ENCODE results near the gene IGIP.

The IGIP gene

GRCh38 chr5:140162275-140162674 lies 36.5 kb downstream of the IGIP start:
- no peak overlapping the region for H3K4me3 ChIP-seq (ENCODE audit: low read depth, low read length)
- TF ChIP-seq CTCF (IDR thresholded peaks at IDR 0.05; ENCODE audit: borderline replicate concordance, insufficient read depth, low read depth, low read length): no peak

- TF ChIP-seq CTCF (IDR thresholded peaks at IDR 0.05; ENCODE audit: borderline replicate concordance, insufficient read depth, low read depth, low read length): no peak
- H3K4me3 ChIP-seq (ENCODE audit: low read depth, low read length): no peak overlapping the region
These were observed 37.0 kb downstream of the IGIP start for GRCh38 chr5:140162781-140163180.

GRCh38 chr5:140165101-140165922 lies 39.6 kb downstream of the IGIP start:
- H3K4me3 ChIP-seq (ENCODE audit: low read depth, low read length): no peak overlapping the region
- TF ChIP-seq CTCF (IDR thresholded peaks at IDR 0.05; ENCODE audit: borderline replicate concordance, insufficient read depth, low read depth, low read length): no peak

GRCh38 chr5:140165923-140166270 lies 40.2 kb downstream of the IGIP start:
- no peak for TF ChIP-seq CTCF (IDR thresholded peaks at IDR 0.05; ENCODE audit: borderline replicate concordance, insufficient read depth, low read depth, low read length)
- no peak overlapping the region for H3K4me3 ChIP-seq (ENCODE audit: low read depth, low read length)

GRCh38 chr5:140166911-140167310 lies 41.2 kb downstream of the IGIP start:
- TF ChIP-seq CTCF (IDR thresholded peaks at IDR 0.05; ENCODE audit: borderline replicate concordance, insufficient read depth, low read depth, low read length): no peak

GRCh38 chr5:140168371-140168770 lies 42.6 kb downstream of the IGIP start:
- no peak for TF ChIP-seq CTCF (IDR thresholded peaks at IDR 0.05; ENCODE audit: borderline replicate concordance, insufficient read depth, low read depth, low read length)
- H3K4me3 ChIP-seq (ENCODE audit: low read depth, low read length): no peak overlapping the region

More at GRCh38 chr5:140166911-140167310, 41.2 kb downstream of the IGIP start:
- H3K4me3 ChIP-seq (ENCODE audit: low read depth, low read length): no peak overlapping the region

- no peak overlapping the region for H3K4me3 ChIP-seq (ENCODE audit: low read depth, low read length)
- no peak for TF ChIP-seq CTCF (IDR thresholded peaks at IDR 0.05; ENCODE audit: borderline replicate concordance, insufficient read depth, low read depth, low read length)
These were observed 43.7 kb downstream of the IGIP start for GRCh38 chr5:140169410-140169809.

Measured in GM12875 (cell line).